WI38 (cell line): Measurements from ENCODE around the gene AGPAT2.

ENCODE experiments used
- H3K4me3 ChIP-seq: 2 replicates; pipeline ENCODE4 v1.5.1; 2011; ENCODE audit warnings: low read depth, mild to moderate bottlenecking, control low read depth, low read length
- TF ChIP-seq, protein P1 (sequence below): IDR thresholded peaks from 2 replicates; pipeline ENCODE4 v1.5.1; 2012; ENCODE audit warnings: low read depth, mild to moderate bottlenecking, control low read depth, low read length

Gene AGPAT2

GRCh38 chr9:136656183-136656738, 31.0 kb downstream of the AGPAT2 start:
- TF ChIP-seq, protein P1, sequence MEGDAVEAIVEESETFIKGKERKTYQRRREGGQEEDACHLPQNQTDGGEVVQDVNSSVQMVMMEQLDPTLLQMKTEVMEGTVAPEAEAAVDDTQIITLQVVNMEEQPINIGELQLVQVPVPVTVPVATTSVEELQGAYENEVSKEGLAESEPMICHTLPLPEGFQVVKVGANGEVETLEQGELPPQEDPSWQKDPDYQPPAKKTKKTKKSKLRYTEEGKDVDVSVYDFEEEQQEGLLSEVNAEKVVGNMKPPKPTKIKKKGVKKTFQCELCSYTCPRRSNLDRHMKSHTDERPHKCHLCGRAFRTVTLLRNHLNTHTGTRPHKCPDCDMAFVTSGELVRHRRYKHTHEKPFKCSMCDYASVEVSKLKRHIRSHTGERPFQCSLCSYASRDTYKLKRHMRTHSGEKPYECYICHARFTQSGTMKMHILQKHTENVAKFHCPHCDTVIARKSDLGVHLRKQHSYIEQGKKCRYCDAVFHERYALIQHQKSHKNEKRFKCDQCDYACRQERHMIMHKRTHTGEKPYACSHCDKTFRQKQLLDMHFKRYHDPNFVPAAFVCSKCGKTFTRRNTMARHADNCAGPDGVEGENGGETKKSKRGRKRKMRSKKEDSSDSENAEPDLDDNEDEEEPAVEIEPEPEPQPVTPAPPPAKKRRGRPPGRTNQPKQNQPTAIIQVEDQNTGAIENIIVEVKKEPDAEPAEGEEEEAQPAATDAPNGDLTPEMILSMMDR, result no peak
- H3K4me3 ChIP-seq, result no peak overlapping the region

DNA sequence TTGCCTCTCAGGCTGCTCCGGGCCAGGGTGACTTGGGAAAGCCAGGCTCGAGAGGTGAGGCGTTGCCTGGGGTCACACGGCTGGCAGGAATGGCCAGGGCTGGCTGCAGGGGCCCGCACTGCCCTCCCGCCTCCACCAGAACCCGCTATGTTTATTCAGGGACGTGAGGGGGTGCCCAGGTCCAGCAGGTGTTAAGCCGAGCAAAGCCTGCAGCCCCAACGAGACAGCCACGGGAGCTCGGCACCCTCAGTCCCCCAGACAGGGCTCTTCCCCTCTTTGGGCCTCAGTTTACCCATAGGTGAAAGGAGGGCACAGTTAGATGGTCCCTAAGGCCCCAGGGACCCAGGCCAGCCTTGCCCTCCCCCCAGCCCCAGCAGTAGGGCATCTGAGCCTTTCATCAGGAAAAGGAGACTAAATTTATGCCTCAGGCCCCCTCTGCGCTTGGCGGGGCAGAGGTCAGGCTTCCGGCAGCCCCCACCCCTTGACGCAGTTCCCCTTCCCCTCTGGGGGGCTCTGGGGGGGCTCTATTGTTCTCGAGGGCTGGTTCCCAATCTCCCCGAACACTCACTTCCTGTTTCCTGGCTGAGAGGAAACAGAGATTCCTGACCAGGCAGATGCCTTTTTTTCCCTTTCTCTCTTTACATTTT, 31.6 kb downstream of the AGPAT2 start:
- TF ChIP-seq, protein P1, result no peak
- no peak overlapping the region for H3K4me3 ChIP-seq

DNA sequence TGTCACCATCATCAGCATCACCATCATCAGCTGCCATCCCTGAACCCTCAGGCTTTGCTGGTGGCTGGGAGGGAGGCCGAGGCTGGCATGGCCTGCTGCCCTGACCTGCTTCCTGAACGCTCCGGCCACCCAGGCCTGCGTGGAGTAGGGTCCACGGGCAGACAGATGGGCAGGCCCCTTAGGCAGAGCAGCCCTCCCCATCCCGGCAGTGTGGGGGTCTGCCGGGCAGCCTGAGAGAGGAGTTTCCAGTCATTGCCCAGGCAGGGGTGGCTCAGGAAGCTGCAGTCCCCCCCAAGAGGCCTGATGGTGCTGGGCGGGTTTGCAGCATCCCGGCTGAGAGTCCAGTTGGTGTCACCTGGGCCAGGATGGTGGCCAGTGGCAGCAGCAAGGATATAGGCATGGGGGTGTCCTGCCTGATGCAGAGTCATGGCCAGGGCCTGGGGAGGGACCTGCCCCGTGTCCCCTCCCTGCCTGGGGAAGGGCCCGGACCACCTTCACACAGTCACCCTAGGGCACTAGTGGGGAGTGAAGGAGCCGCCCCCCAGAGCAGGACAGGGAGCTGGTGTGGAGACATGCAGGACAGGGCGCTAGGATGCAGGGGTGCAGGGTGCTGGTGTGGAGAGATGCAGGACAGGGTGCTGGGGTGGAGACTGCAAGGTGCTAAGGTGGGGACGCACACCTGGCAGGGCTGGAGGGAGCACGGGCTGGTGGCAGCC, 32.3 kb downstream of the AGPAT2 start:
- TF ChIP-seq, protein P1, result no peak
- no peak overlapping the region for H3K4me3 ChIP-seq

- no peak overlapping the region for H3K4me3 ChIP-seq
- TF ChIP-seq, protein P1, result no peak
Observed at GRCh38 chr9:136653323-136654079, 33.8 kb downstream of the AGPAT2 start.

GRCh38 chr9:136651860-136652259, 35.4 kb downstream of the AGPAT2 start:
- TF ChIP-seq, protein P1, result no peak
- no peak overlapping the region for H3K4me3 ChIP-seq

DNA sequence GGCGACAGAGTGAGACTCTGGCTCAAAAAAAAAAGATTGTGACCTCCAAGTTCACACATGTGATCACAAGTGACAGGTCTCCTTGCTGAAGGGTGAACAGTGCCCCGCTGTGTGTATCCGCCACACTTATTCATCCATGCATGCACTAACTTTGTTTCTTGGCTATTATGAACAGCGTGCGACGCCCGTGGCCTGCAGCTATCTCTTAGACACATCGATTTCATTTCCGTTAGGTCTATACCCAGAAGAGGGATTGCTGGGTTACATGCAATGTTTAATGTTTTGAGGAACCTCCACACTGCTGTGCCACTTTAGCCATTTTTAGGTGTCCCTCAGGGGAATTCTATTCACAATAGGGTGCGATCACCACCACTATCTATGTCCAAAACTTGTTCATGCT, 36.6 kb downstream of the AGPAT2 start:
- TF ChIP-seq, protein P1, result no peak
- H3K4me3 ChIP-seq, result no peak overlapping the region

GRCh38 chr9:136650021-136650420, 37.2 kb downstream of the AGPAT2 start:
- H3K4me3 ChIP-seq, result no peak overlapping the region
- TF ChIP-seq, protein P1, result no peak
